Measurements from ENCODE around the gene PROZ.

- TF ChIP-seq CTCF (conservative IDR thresholded peaks at IDR 0.05 in 1 of 2, IDR thresholded peaks at IDR 0.05 in 1 of 2; ENCODE audit: low read depth in 1 of 2, low read length in 2 of 2) (no peak), EZH2 (IDR thresholded peaks at IDR 0.05; ENCODE audit: low read length, missing control alignments) (no peak)
These were observed 4.4 kb upstream of the PROZ start for GRCh38 chr13:113153810-113154748.
